HEK293 (cell line): ENCODE data around the gene TEAD1.

ENCODE experiments used
- CTCF ChIA-PET: fragments of 350-600 bp; formaldehyde crosslinking; extraction: SDS; loops from one replicate; lab custom pipeline; 2021; ENCODE audit warnings: antibody characterized with exemption; lab: Yijun Ruan, JAX
- POLR2A ChIA-PET: fragments of 300-600 bp; formaldehyde crosslinking; extraction: SDS; loops from one replicate; lab custom pipeline; 2020; ENCODE audit warnings: antibody characterized with exemption, inconsistent platforms; lab: Yijun Ruan, JAX
- H3K27ac ChIP-seq: fragments of 200-500 bp; sonication (Bioruptor generic); 2 replicates; pipeline ENCODE4 v1.5.1; 2014; ENCODE audit warnings: low read depth, low read length, control low read depth, inconsistent platforms; ENCODE audit errors: extremely low read depth
- H3K36me3 ChIP-seq, 2 experiments: fragments of 200-500 bp in 1 of 2; sonication (Bioruptor generic) in 1 of 2; 1 replicate in 1 of 2; 2 replicates in 1 of 2; pipeline ENCODE4 v1.5.1; 2014 to 2017; ENCODE audit warnings: inconsistent platforms in 2 of 2, low read length in 2 of 2; ENCODE audit not compliant: control insufficient read depth in 2 of 2, insufficient read depth in 1 of 2
- H3K4me1 ChIP-seq: fragments of 200-500 bp; sonication (Bioruptor generic); 2 replicates; pipeline ENCODE4 v1.5.1; 2014; ENCODE audit warnings: mild to moderate bottlenecking, low read length, inconsistent platforms; ENCODE audit not compliant: control insufficient read depth, insufficient read depth
- H3K4me3 ChIP-seq: 2 replicates; pipeline ENCODE4 v1.5.1; 2011; ENCODE audit warnings: low read depth, mild to moderate bottlenecking, control low read depth, low read length, moderate library complexity
- H3K9me3 ChIP-seq: fragments of 200-500 bp; sonication (Bioruptor generic); 2 replicates; pipeline ENCODE4 v1.5.1; 2014; ENCODE audit warnings: low read depth, low read length, inconsistent platforms; ENCODE audit not compliant: control insufficient read depth, insufficient read depth
- ATF2 ChIP-seq: fragments of 450-650 bp; formaldehyde crosslinking; IDR thresholded peaks from 2 replicates; pipeline ENCODE4 v1.5.1; 2016; ENCODE audit warnings: missing biosample characterization, missing genetic modification characterization, low read depth
- EGR2 ChIP-seq: fragments of 450-650 bp; formaldehyde crosslinking; IDR thresholded peaks from 2 replicates; pipeline ENCODE4 v1.5.1; 2016; ENCODE audit warnings: low read depth, missing biosample characterization, missing genetic modification characterization
- HIC1 ChIP-seq: fragments of 450-650 bp; formaldehyde crosslinking; IDR thresholded peaks from 2 replicates; pipeline ENCODE4 v1.5.1; 2016; ENCODE audit warnings: missing biosample characterization, missing genetic modification characterization
- HOXA7 ChIP-seq: sonication (generic); formaldehyde crosslinking; IDR thresholded peaks from 2 replicates; pipeline ENCODE4 v1.8.1; 2022; ENCODE audit warnings: missing genetic modification reagents, borderline replicate concordance
- HOXC10 ChIP-seq: sonication (generic); formaldehyde crosslinking; IDR thresholded peaks from 2 replicates; pipeline ENCODE4 v1.8.1; 2023; ENCODE audit warnings: mild to moderate bottlenecking, missing genetic modification reagents
- HOXD13 ChIP-seq: sonication (generic); formaldehyde crosslinking; IDR thresholded peaks from 2 replicates; pipeline ENCODE4 v1.8.0; 2022; ENCODE audit warnings: missing genetic modification reagents, borderline replicate concordance
- OVOL3 ChIP-seq: fragments of 450-650 bp; formaldehyde crosslinking; IDR thresholded peaks from 2 replicates; pipeline ENCODE4 v1.5.1; 2016; ENCODE audit warnings: missing biosample characterization, missing genetic modification characterization
- YY1 ChIP-seq: fragments of 450-650 bp; formaldehyde crosslinking; IDR thresholded peaks from 2 replicates; pipeline ENCODE4 v1.5.1; 2018; ENCODE audit warnings: missing biosample characterization, missing genetic modification characterization
- ZBTB1 ChIP-seq: fragments of 450-650 bp; formaldehyde crosslinking; IDR thresholded peaks from 2 replicates; pipeline ENCODE4 v1.5.1; 2016; ENCODE audit warnings: missing biosample characterization, missing genetic modification characterization
- ZBTB20 ChIP-seq: fragments of 450-650 bp; formaldehyde crosslinking; IDR thresholded peaks from 2 replicates; pipeline ENCODE4 v1.5.1; 2016; ENCODE audit warnings: missing biosample characterization, missing genetic modification characterization
- ZNF16 ChIP-seq: fragments of 450-650 bp; formaldehyde crosslinking; IDR thresholded peaks from 2 replicates; pipeline ENCODE4 v1.5.1; 2016; ENCODE audit warnings: low read depth, missing biosample characterization, missing genetic modification characterization
- ZNF211 ChIP-seq: fragments of 450-650 bp; formaldehyde crosslinking; IDR thresholded peaks from 2 replicates; pipeline ENCODE4 v1.5.1; 2016; ENCODE audit warnings: low read depth, missing biosample characterization, missing genetic modification characterization
- ZNF221 ChIP-seq: fragments of 450-650 bp; formaldehyde crosslinking; IDR thresholded peaks from 2 replicates; pipeline ENCODE4 v1.5.1; 2017; ENCODE audit warnings: missing biosample characterization, missing genetic modification characterization, borderline replicate concordance
- ZNF292 ChIP-seq: fragments of 450-650 bp; formaldehyde crosslinking; IDR thresholded peaks from 2 replicates; pipeline ENCODE4 v1.5.1; 2016; ENCODE audit warnings: low read depth, missing biosample characterization, missing genetic modification characterization, borderline replicate concordance
- ZNF366 ChIP-seq: fragments of 450-650 bp; formaldehyde crosslinking; conservative IDR thresholded peaks from 2 replicates; pipeline ENCODE4 v1.5.1; 2016; ENCODE audit warnings: missing biosample characterization, missing genetic modification characterization
- ZNF404 ChIP-seq: fragments of 450-650 bp; formaldehyde crosslinking; IDR thresholded peaks from 2 replicates; pipeline ENCODE4 v1.5.1; 2017; ENCODE audit warnings: missing biosample characterization, missing genetic modification characterization
- ZNF514 ChIP-seq: fragments of 450-650 bp; formaldehyde crosslinking; IDR thresholded peaks from 2 replicates; pipeline ENCODE4 v1.5.1; 2016; ENCODE audit warnings: missing biosample characterization, missing genetic modification characterization
- ZNF626 ChIP-seq: fragments of 450-650 bp; sonication (Bioruptor Pico); formaldehyde crosslinking; IDR thresholded peaks from 2 replicates; pipeline ENCODE4 v1.5.1; 2018; ENCODE audit warnings: missing biosample characterization, missing genetic modification characterization, inconsistent platforms
- ZNF664 ChIP-seq: fragments of 450-650 bp; formaldehyde crosslinking; IDR thresholded peaks from 2 replicates; pipeline ENCODE4 v1.5.1; 2016; ENCODE audit warnings: missing biosample characterization, missing genetic modification characterization
- ZNF670 ChIP-seq: fragments of 450-650 bp; formaldehyde crosslinking; IDR thresholded peaks from 2 replicates; pipeline ENCODE4 v1.5.1; 2016; ENCODE audit warnings: missing biosample characterization, missing genetic modification characterization, low read depth
- ZNF707 ChIP-seq: fragments of 450-650 bp; formaldehyde crosslinking; IDR thresholded peaks from 2 replicates; pipeline ENCODE4 v1.5.1; 2016; ENCODE audit warnings: missing biosample characterization, missing genetic modification characterization
- ZNF76 ChIP-seq: fragments of 450-650 bp; formaldehyde crosslinking; IDR thresholded peaks from 2 replicates; pipeline ENCODE4; 2016; ENCODE audit warnings: low read depth, missing biosample characterization, missing genetic modification characterization, borderline replicate concordance
- ZSCAN30 ChIP-seq: fragments of 450-650 bp; IDR thresholded peaks from 2 replicates; pipeline ENCODE4 v1.5.1; 2018; ENCODE audit warnings: missing biosample characterization, mild to moderate bottlenecking, missing genetic modification characterization, moderate library complexity

Gene TEAD1

GRCh38 chr11:12901874-12902481 is 227.8 kb downstream of the TEAD1 start (continued):
- TF ChIP-seq HIC1 (tag by site-specific recombination) (no peak), ZNF211 (no peak), ZNF76 (tag by site-specific recombination) (no peak)

- H3K4me3 ChIP-seq: no peak overlapping the region
- TF ChIP-seq ZNF664 (tag by site-specific recombination) (no peak), ZSCAN30 (tag by site-specific recombination) (no peak), ZNF404 (tag by site-specific recombination) (no peak), ZBTB1 (no peak), ZNF707 (tag by site-specific recombination) (no peak), ZNF366 (tag by site-specific recombination) (no peak), OVOL3 (tag by site-specific recombination) (no peak), ATF2 (no peak), ZNF16 (tag by site-specific recombination) (no peak), EGR2 (tag by site-specific recombination) (no peak), HOXA7 (CRISPR knock-in tag) (no peak), YY1 (tag by site-specific recombination) (no peak), ZNF626 (tag by site-specific recombination) (no peak), ZNF514 (tag by site-specific recombination) (no peak), HOXD13 (CRISPR knock-in tag) (no peak), HOXC10 (CRISPR knock-in tag) (no peak), ZBTB20 (tag by site-specific recombination) (no peak), ZNF292 (tag by site-specific recombination) (no peak), ZNF670 (no peak), ZNF221 (tag by site-specific recombination) (no peak)
- TF ChIP-seq, all 188 proteins: peak for 0
- H3K9me3 ChIP-seq: no peaks in the 10 kb centered on the region
- POLR2A ChIA-PET: no interaction called here
- H3K36me3 ChIP-seq: peaks cover 0 to 50% of the 10 kb centered on the region in 2 experiments; a peak in 1 of 3 replicates
- H3K27ac ChIP-seq: no peak overlapping the region
- CTCF ChIA-PET: interaction anchor here (0.6 to 1.5 kb wide), 4 partner anchors 14 to 572 kb away, joined by 3 to 6 read pairs (median 5); no protein-coding TSS in a partner anchor
- no peaks in the 10 kb centered on the region for H3K4me1 ChIP-seq
These were observed 228.7 kb downstream of the TEAD1 start for GRCh38 chr11:12902791-12903486.
